HEK293T (cell line): ENCODE results near the gene VPS35L.

Source experiments
- CTCF ChIA-PET: fragments of 350-600 bp; formaldehyde crosslinking; extraction: SDS; loops from one replicate; lab custom pipeline; 2021; ENCODE audit warnings: antibody characterized with exemption, inconsistent platforms; lab: Yijun Ruan, JAX
- POLR2A ChIA-PET: fragments of 350-600 bp; formaldehyde crosslinking; extraction: SDS; loops from one replicate; lab custom pipeline; 2020; ENCODE audit warnings: antibody characterized with exemption, inconsistent platforms; lab: Yijun Ruan, JAX
- DNase-seq: peaks from one replicate; pipeline ENCODE4 v3.0.0; 2012; ENCODE audit warnings: mixed read lengths; ENCODE audit errors: extremely low spot score
- ARNT ChIP-seq: fragments of 450-650 bp; IDR thresholded peaks from 2 replicates; pipeline ENCODE4 v1.6.1; 2017; ENCODE audit warnings: mild to moderate bottlenecking
- BHLHE40 ChIP-seq: fragments of 450-650 bp; IDR thresholded peaks from 2 replicates; pipeline ENCODE4 v1.6.1; 2016; ENCODE audit warnings: mild to moderate bottlenecking, moderate library complexity, borderline replicate concordance
- CTBP1 ChIP-seq: fragments of 450-650 bp; IDR thresholded peaks from 2 replicates; pipeline ENCODE4 v1.6.1; 2016; ENCODE audit warnings: borderline replicate concordance
- ELF4 ChIP-seq: fragments of 450-650 bp; IDR thresholded peaks from 2 replicates; pipeline ENCODE4 v1.6.1; 2017; ENCODE audit warnings: antibody characterized with exemption
- FOXA1 ChIP-seq: fragments of 450-650 bp; IDR thresholded peaks from 2 replicates; pipeline ENCODE4 v1.6.1; 2016; ENCODE audit warnings: mild to moderate bottlenecking
- FOXK2 ChIP-seq: fragments of 450-650 bp; IDR thresholded peaks from 2 replicates; pipeline ENCODE4 v1.6.1; 2016; ENCODE audit warnings: mild to moderate bottlenecking
- FOXM1 ChIP-seq: fragments of 450-650 bp; IDR thresholded peaks from 2 replicates; pipeline ENCODE4 v1.6.1; 2017; ENCODE audit warnings: mild to moderate bottlenecking, borderline replicate concordance
- HDGF ChIP-seq: fragments of 450-650 bp; IDR thresholded peaks from 2 replicates; pipeline ENCODE4 v1.6.1; 2017; ENCODE audit warnings: antibody characterized with exemption, borderline replicate concordance
- L3MBTL2 ChIP-seq: fragments of 450-650 bp; conservative IDR thresholded peaks from 2 replicates; pipeline ENCODE4 v1.6.1; 2016; ENCODE audit warnings: mild to moderate bottlenecking
- LEF1 ChIP-seq: fragments of 450-650 bp; IDR thresholded peaks from 2 replicates; pipeline ENCODE4 v1.6.1; 2017; ENCODE audit warnings: mild to moderate bottlenecking, borderline replicate concordance
- NFRKB ChIP-seq: fragments of 450-650 bp; IDR thresholded peaks from 2 replicates; pipeline ENCODE4 v1.6.1; 2016; ENCODE audit warnings: mild to moderate bottlenecking, moderate library complexity
- PKNOX1 ChIP-seq: fragments of 450-650 bp; IDR thresholded peaks from 2 replicates; pipeline ENCODE4 v1.6.1; 2016
- SP1 ChIP-seq: fragments of 450-650 bp; IDR thresholded peaks from 2 replicates; pipeline ENCODE4 v1.6.1; 2017
- SUZ12 ChIP-seq: fragments of 450-650 bp; IDR thresholded peaks from 2 replicates; pipeline ENCODE4 v1.6.1; 2016; ENCODE audit warnings: mild to moderate bottlenecking
- TARDBP ChIP-seq: fragments of 450-650 bp; IDR thresholded peaks from 2 replicates; pipeline ENCODE4 v1.6.1; 2016
- ZNF384 ChIP-seq: fragments of 450-650 bp; IDR thresholded peaks from 2 replicates; pipeline ENCODE4 v1.6.1; 2016

The VPS35L gene

GRCh38 chr16:19555938-19556771, 652 bp downstream of the VPS35L start:
- TF ChIP-seq CTBP1: no peak
- TF ChIP-seq L3MBTL2: peak; percentile 33; the same call in 1 of the 2 replicates
- peak; percentile 91 for TF ChIP-seq PKNOX1
- peak; percentile 64 for DNase-seq
- CTCF ChIA-PET: interaction anchor here (0.5 to 1.6 kb wide), 7 partner anchors 12 to 331 kb away, joined by 3 to 7 read pairs (median 3); no protein-coding TSS in a partner anchor
- POLR2A ChIA-PET: interaction anchor here (0.9 to 2.4 kb wide), 12 partner anchors 9 to 335 kb away, joined by 3 to 16 read pairs (median 4); partner anchors contain the start of gene GDE1

GRCh38 chr16:19559242-19559910, 3.9 kb downstream of the VPS35L start:
- CTCF ChIA-PET: interaction anchor here (0.7 kb wide), 1 partner anchor 163 kb away, joined by 3 read pairs; no protein-coding TSS in a partner anchor
- peak; percentile 22 for DNase-seq
- POLR2A ChIA-PET: no interaction called here
- TF ChIP-seq L3MBTL2: no peak
- TF ChIP-seq FOXK2: no peak
- no peak for TF ChIP-seq NFRKB
- TF ChIP-seq ARNT: no peak
- TF ChIP-seq HDGF: no peak
- no peak for TF ChIP-seq ZNF384
- TF ChIP-seq TARDBP: no peak
- no peak for TF ChIP-seq ELF4
- no peak for TF ChIP-seq SP1

GRCh38 chr16:19560078-19560477, 4.6 kb downstream of the VPS35L start:
- CTCF ChIA-PET: interaction anchor here (0.7 kb wide), 1 partner anchor 163 kb away, joined by 3 read pairs; no protein-coding TSS in a partner anchor
- no peak for DNase-seq
- TF ChIP-seq PKNOX1 (no peak), ZNF384 (no peak), L3MBTL2 (no peak), CTBP1 (no peak), ELF4 (no peak), SUZ12 (no peak), NFRKB (no peak), TARDBP (no peak), FOXK2 (no peak), SP1 (no peak), FOXA1 (no peak), LEF1 (no peak), BHLHE40 (no peak), ARNT (no peak), FOXM1 (no peak), HDGF (no peak)
- POLR2A ChIA-PET: no interaction called here

- CTCF ChIA-PET: interaction anchor here (2.4 kb wide), 1 partner anchor 20 kb away, joined by 9 read pairs; no protein-coding TSS in a partner anchor
- POLR2A ChIA-PET: no interaction called here
- TF ChIP-seq FOXA1: no peak
- TF ChIP-seq LEF1: no peak
- TF ChIP-seq FOXM1: no peak
- TF ChIP-seq HDGF: no peak
- no peak for DNase-seq
These were observed 7.9 kb downstream of the VPS35L start for GRCh38 chr16:19563377-19563776.

- CTCF ChIA-PET: interaction anchor here (0.7 kb wide), 1 partner anchor 18 kb away, joined by 3 read pairs; no protein-coding TSS in a partner anchor
- TF ChIP-seq ELF4: no peak
- TF ChIP-seq SP1: no peak
- TF ChIP-seq ZNF384: no peak
- no peak for TF ChIP-seq SUZ12
- TF ChIP-seq HDGF: no peak
- no peak for TF ChIP-seq FOXK2
- no peak for TF ChIP-seq LEF1
- TF ChIP-seq NFRKB: no peak
- no peak for TF ChIP-seq BHLHE40
- TF ChIP-seq CTBP1: no peak
- no peak for TF ChIP-seq ARNT
- TF ChIP-seq PKNOX1: no peak
- POLR2A ChIA-PET: no interaction called here
- no peak for DNase-seq
These were observed 10.9 kb downstream of the VPS35L start for GRCh38 chr16:19566362-19566761.

GRCh38 chr16:19567560-19567959, 12.1 kb downstream of the VPS35L start:
- TF ChIP-seq TARDBP: no peak
- no peak for TF ChIP-seq BHLHE40
- no peak for TF ChIP-seq LEF1
- TF ChIP-seq PKNOX1: no peak
- no peak for TF ChIP-seq ARNT
- TF ChIP-seq L3MBTL2: no peak
- no peak for TF ChIP-seq HDGF
- no peak for DNase-seq
- ChIA-PET CTCF (interaction anchor here (1.5 kb wide), 1 partner anchor 11 kb away, joined by 7 read pairs; no protein-coding TSS in a partner anchor), POLR2A (no interaction called here)
